Trophoblast cell (in vitro differentiated cells and primary cell): ENCODE measurements around the gene ATP6V0D1.
A peak's percentile ranks its signal among the peaks of the same experiment; 100 is the strongest.

ENCODE experiments used
- DNase-seq, 2 donors: peaks; one replicate each; pipeline ENCODE4 v3.0.0-alpha.2; 2016
- H2AFZ ChIP-seq: 2 replicates; pipeline ENCODE4 v1.6.1; 2013; ENCODE audit warnings: low read length, moderate library complexity, mild to moderate bottlenecking; ENCODE audit not compliant: insufficient read depth, poor library complexity
- H2AK5ac ChIP-seq: 2 replicates; pipeline ENCODE4 v1.6.1; 2013; ENCODE audit warnings: mild to moderate bottlenecking, low read length
- H2BK120ac ChIP-seq: 2 replicates; pipeline ENCODE4 v1.6.1; 2013; ENCODE audit warnings: low read length, mild to moderate bottlenecking, moderate library complexity; ENCODE audit not compliant: insufficient read depth, poor library complexity
- H2BK12ac ChIP-seq: 2 replicates; pipeline ENCODE4 v1.6.1; 2013; ENCODE audit warnings: mild to moderate bottlenecking, low read length, moderate library complexity
- H2BK5ac ChIP-seq: 2 replicates; pipeline ENCODE4 v1.6.1; 2013; ENCODE audit warnings: low read length, low read depth, moderate library complexity, mild to moderate bottlenecking; ENCODE audit not compliant: poor library complexity
- H3K14ac ChIP-seq: 2 replicates; pipeline ENCODE4 v1.6.1; 2013; ENCODE audit warnings: mild to moderate bottlenecking, low read length
- H3K18ac ChIP-seq: 2 replicates; pipeline ENCODE4 v1.6.1; 2013; ENCODE audit warnings: mild to moderate bottlenecking, low read length
- H3K23ac ChIP-seq: 2 replicates; pipeline ENCODE4 v1.6.1; 2013; ENCODE audit warnings: low read length
- H3K27ac ChIP-seq: 2 replicates; pipeline ENCODE4 v1.5.1; 2013; ENCODE audit warnings: low read depth, mild to moderate bottlenecking, inconsistent platforms, low read length, moderate library complexity
- H3K27me3 ChIP-seq: 2 replicates; pipeline ENCODE4 v1.6.1; 2013; ENCODE audit warnings: inconsistent platforms, mild to moderate bottlenecking, low read length, moderate library complexity; ENCODE audit not compliant: insufficient read depth
- H3K36me3 ChIP-seq, 2 experiments: 1 replicate in 1 of 2; 2 replicates in 1 of 2; pipeline ENCODE4 v1.6.1; 2013; ENCODE audit warnings: low read length in 2 of 2, mild to moderate bottlenecking in 2 of 2, moderate library complexity in 1 of 2; ENCODE audit not compliant: insufficient read depth in 2 of 2, control insufficient read depth in 1 of 2
- H3K4ac ChIP-seq: 2 replicates; pipeline ENCODE4 v1.6.1; 2013; ENCODE audit warnings: low read depth, mild to moderate bottlenecking, low read length, moderate library complexity
- H3K4me1 ChIP-seq, 2 experiments: 1 replicate in 1 of 2; 2 replicates in 1 of 2; pipeline ENCODE4 v1.6.1; 2013; ENCODE audit warnings: low read length in 2 of 2, mild to moderate bottlenecking in 2 of 2, moderate library complexity in 1 of 2; ENCODE audit not compliant: insufficient read depth in 2 of 2, control insufficient read depth in 1 of 2
- H3K4me2 ChIP-seq: 2 replicates; pipeline ENCODE4 v1.6.1; 2013; ENCODE audit warnings: inconsistent platforms, mild to moderate bottlenecking, low read length, moderate library complexity
- H3K4me3 ChIP-seq: 2 replicates; pipeline ENCODE4 v1.5.1; 2013; ENCODE audit warnings: mild to moderate bottlenecking, low read depth, low read length, inconsistent platforms
- H3K79me1 ChIP-seq: one replicate; pipeline ENCODE4 v1.6.1; 2013; ENCODE audit warnings: low read length
- H3K79me2 ChIP-seq: 2 replicates; pipeline ENCODE4 v1.6.1; 2013; ENCODE audit warnings: low read length, mild to moderate bottlenecking; ENCODE audit not compliant: control insufficient read depth, insufficient read depth, poor library complexity
- H3K9ac ChIP-seq: 2 replicates; pipeline ENCODE4 v1.6.1; 2013; ENCODE audit warnings: mild to moderate bottlenecking, low read length
- H3K9me3 ChIP-seq: 2 replicates; pipeline ENCODE4 v1.6.1; 2013; ENCODE audit warnings: low read depth, mild to moderate bottlenecking, control low read depth, inconsistent platforms, low read length; ENCODE audit not compliant: insufficient read depth
- H4K12ac ChIP-seq: 2 replicates; pipeline ENCODE4 v1.6.1; 2013; ENCODE audit warnings: low read depth, mild to moderate bottlenecking, low read length, moderate library complexity
- H4K8ac ChIP-seq: 2 replicates; pipeline ENCODE4 v1.6.1; 2013; ENCODE audit warnings: low read depth, mild to moderate bottlenecking, low read length, moderate library complexity
- H4K91ac ChIP-seq: one replicate; pipeline ENCODE4 v1.6.1; 2013; ENCODE audit warnings: low read depth, mild to moderate bottlenecking, low read length, moderate library complexity
- WGBS: extraction: QIAGEN DNeasy Blood & Tissue Kit; methylation state at CpG from one replicate; pipeline ENCODE4 v1.1.7; 2013; ENCODE audit warnings: missing lambda C conversion rate; ENCODE audit not compliant: insufficient read length, insufficient coverage; ENCODE audit errors: extremely low coverage; 5-methylcytosine and 5-hydroxymethylcytosine counted together

ATP6V0D1 gene

GRCh38 chr16:67405336-67405735 lies 75.6 kb downstream of the ATP6V0D1 start:
- Histone ChIP-seq H3K23ac (no peak overlapping the region), H3K27ac (peak overlapping the region; percentile 70), H3K36me3 (no peaks in the 10 kb centered on the region), H2BK5ac (peak overlapping the region; percentile 44), H3K79me2 (peaks cover 3% of the 10 kb centered on the region), H2BK120ac (peak overlapping the region; percentile 65), H3K4me3 (no peak overlapping the region), H3K14ac (peak overlapping the region; percentile 75), H3K27me3 (no peaks in the 10 kb centered on the region), H2AK5ac (no peak overlapping the region), H4K12ac (no peak overlapping the region), H4K8ac (peak overlapping the region; percentile 59), H3K4ac (peak overlapping the region; percentile 37), H2BK12ac (peak overlapping the region; percentile 61), H2AFZ (no peak overlapping the region), H3K18ac (no peak overlapping the region), H3K9ac (no peak overlapping the region), H4K91ac (peak overlapping the region; percentile 86), H3K4me1 (peaks cover 21 to 23% of the 10 kb centered on the region in 2 experiments), H3K79me1 (peaks cover 28% of the 10 kb centered on the region), H3K9me3 (no peaks in the 10 kb centered on the region), H3K4me2 (peak overlapping the region; percentile 17)
- no CpG with 5 or more reads among the region's 8 CpGs for WGBS
- no peak for DNase-seq

DNA sequence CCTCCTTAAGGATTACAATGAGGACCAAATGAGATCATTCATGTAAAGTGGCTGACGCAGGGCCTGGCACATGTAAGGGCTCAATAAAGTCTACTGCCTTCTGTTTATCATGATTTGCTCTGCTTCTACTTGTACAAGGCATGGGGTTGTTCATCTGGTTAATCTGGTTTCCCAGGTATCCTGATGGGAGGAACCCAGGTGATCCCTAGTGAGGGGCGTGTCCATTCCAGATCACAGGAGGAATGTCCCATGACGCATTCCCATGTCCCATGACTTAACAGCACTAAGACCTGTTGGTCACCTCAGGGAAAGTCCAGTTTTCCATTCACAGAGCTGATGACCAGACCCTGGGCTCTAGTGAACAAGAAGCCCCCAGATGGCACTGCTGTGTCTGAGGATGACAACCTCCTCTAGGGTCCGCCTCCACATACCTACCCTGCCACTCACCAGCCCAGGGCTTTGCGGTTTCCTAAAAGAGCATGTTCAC lies 76.2 kb downstream of the ATP6V0D1 start:
- Histone ChIP-seq H3K18ac (peak overlapping the region; percentile 55), H3K4me3 (no peak overlapping the region), H3K4me2 (peak overlapping the region; percentile 17), H3K79me1 (peaks cover 26% of the 10 kb centered on the region), H2BK12ac (no peak overlapping the region), H3K14ac (peak overlapping the region; percentile 58), H3K4ac (no peak overlapping the region), H3K27me3 (no peaks in the 10 kb centered on the region), H2AK5ac (no peak overlapping the region), H3K9ac (no peak overlapping the region), H2AFZ (no peak overlapping the region), H2BK120ac (peak overlapping the region; percentile 69), H4K12ac (no peak overlapping the region), H3K9me3 (peaks cover under 1% of the 10 kb centered on the region), H3K27ac (peak overlapping the region; percentile 72), H3K79me2 (peaks cover 3% of the 10 kb centered on the region), H3K36me3 (no peaks in the 10 kb centered on the region), H2BK5ac (peak overlapping the region; percentile 71), H3K4me1 (peaks cover 21 to 23% of the 10 kb centered on the region in 2 experiments), H4K91ac (peak overlapping the region; percentile 86), H4K8ac (no peak overlapping the region), H3K23ac (no peak overlapping the region)
- no CpG with 5 or more reads among the region's 5 CpGs for WGBS
- DNase-seq: peak; percentile 98 to 99

DNA sequence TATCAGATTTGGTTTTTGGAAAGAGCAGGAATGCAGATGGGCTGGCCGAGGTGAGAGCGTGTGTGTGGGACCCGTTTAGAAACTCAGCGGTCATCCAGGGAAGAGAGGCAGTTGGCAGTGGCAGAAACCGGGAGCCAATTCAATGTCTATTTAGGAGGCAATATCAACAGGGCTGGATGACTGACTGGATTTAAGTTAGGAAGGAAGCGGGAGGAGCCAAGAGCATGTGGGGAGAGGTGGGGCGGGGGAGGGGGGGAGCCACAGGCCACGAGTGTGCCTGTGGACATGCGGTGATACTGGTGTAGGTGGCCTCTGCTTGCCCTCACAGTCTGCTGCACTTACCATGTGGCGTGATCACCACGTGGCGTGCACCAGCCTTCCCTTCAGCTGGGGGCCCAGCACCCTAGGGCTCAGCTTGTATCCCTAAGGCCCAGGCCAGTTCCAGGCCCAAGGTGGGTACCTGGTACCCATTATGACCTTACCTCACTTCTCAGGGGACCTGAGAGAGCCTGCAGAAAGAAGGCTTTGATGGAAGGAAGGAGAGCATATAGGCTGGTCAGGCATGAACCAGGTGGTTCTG lies 76.9 kb downstream of the ATP6V0D1 start:
- Histone ChIP-seq H4K8ac (peak overlapping the region; percentile 80), H4K12ac (peak overlapping the region; percentile 6), H3K79me1 (peaks cover 26% of the 10 kb centered on the region), H3K4ac (peak overlapping the region; percentile 22), H3K14ac (peak overlapping the region; percentile 58), H3K79me2 (peaks cover 3% of the 10 kb centered on the region), H3K36me3 (no peaks in the 10 kb centered on the region), H4K91ac (peak overlapping the region; percentile 82), H3K9ac (no peak overlapping the region), H3K18ac (peak overlapping the region; percentile 55), H2BK120ac (peak overlapping the region; percentile 69), H3K23ac (no peak overlapping the region), H2AFZ (no peak overlapping the region), H3K4me2 (no peak overlapping the region), H3K27me3 (no peaks in the 10 kb centered on the region), H3K9me3 (peaks cover 2% of the 10 kb centered on the region), H3K4me1 (peaks cover 21 to 23% of the 10 kb centered on the region in 2 experiments), H2BK12ac (peak overlapping the region; percentile 55), H2BK5ac (peak overlapping the region; percentile 71), H2AK5ac (peak overlapping the region; percentile 51), H3K4me3 (no peak overlapping the region), H3K27ac (peak overlapping the region; percentile 72)
- no CpG with 5 or more reads among the region's 12 CpGs for WGBS
- DNase-seq: no peak

- H2AFZ ChIP-seq: no peak overlapping the region
- no peak overlapping the region for H2BK5ac ChIP-seq
- no peak overlapping the region for H3K4me2 ChIP-seq
- no peak overlapping the region for H4K91ac ChIP-seq
- H3K79me2 ChIP-seq: peaks cover 3% of the 10 kb centered on the region
- H3K4me1 ChIP-seq: peaks cover 26% of the 10 kb centered on the region in 2 experiments
- no peaks in the 10 kb centered on the region for H3K36me3 ChIP-seq
- DNase-seq: no peak
- no CpG with 5 or more reads among the region's 14 CpGs for WGBS
- H3K27me3 ChIP-seq: peaks cover 2% of the 10 kb centered on the region
- H3K27ac ChIP-seq: no peak overlapping the region
- H2BK120ac ChIP-seq: no peak overlapping the region
- H3K23ac ChIP-seq: no peak overlapping the region
- H3K79me1 ChIP-seq: peaks cover 15% of the 10 kb centered on the region
- no peak overlapping the region for H3K18ac ChIP-seq
- H4K12ac ChIP-seq: no peak overlapping the region
- H3K9me3 ChIP-seq: peaks cover 2% of the 10 kb centered on the region
- no peak overlapping the region for H3K4ac ChIP-seq
- H2AK5ac ChIP-seq: no peak overlapping the region
- H2BK12ac ChIP-seq: no peak overlapping the region
- no peak overlapping the region for H3K4me3 ChIP-seq
- H3K14ac ChIP-seq: no peak overlapping the region
- no peak overlapping the region for H3K9ac ChIP-seq
- no peak overlapping the region for H4K8ac ChIP-seq
These were observed 80.1 kb downstream of the ATP6V0D1 start for GRCh38 chr16:67400901-67401300.
